Vagina (tissue), 2 donors: ENCODE data around the gene CHD6.

Experiments
- CTCF ChIP-seq, 3 experiments: fragments of 450-650 bp in 2 of 3; fragments of 200-600 bp in 1 of 3; sonication (generic) in 1 of 3; IDR thresholded peaks; one replicate each; pipeline ENCODE4 v1.5.1; 2017 to 2019; ENCODE audit warnings: antibody characterized with exemption in 3 of 3, mild to moderate bottlenecking in 2 of 3, moderate library complexity in 2 of 3
- POLR2A ChIP-seq, 2 donors: fragments of 450-650 bp; IDR thresholded peaks; one replicate each; pipeline ENCODE4 v1.6.1; 2017; ENCODE audit warnings: antibody characterized with exemption in 2 of 2, mild to moderate bottlenecking in 2 of 2, moderate library complexity in 2 of 2
- POLR2AphosphoS5 ChIP-seq, 2 donors: sonication (generic); formaldehyde crosslinking; IDR thresholded peaks; one replicate each; pipeline ENCODE4 v1.9.0; 2017; ENCODE audit warnings: antibody characterized with exemption in 2 of 2, mild to moderate bottlenecking in 2 of 2, low read depth in 1 of 2; ENCODE audit not compliant: insufficient read depth in 1 of 2

DNA sequence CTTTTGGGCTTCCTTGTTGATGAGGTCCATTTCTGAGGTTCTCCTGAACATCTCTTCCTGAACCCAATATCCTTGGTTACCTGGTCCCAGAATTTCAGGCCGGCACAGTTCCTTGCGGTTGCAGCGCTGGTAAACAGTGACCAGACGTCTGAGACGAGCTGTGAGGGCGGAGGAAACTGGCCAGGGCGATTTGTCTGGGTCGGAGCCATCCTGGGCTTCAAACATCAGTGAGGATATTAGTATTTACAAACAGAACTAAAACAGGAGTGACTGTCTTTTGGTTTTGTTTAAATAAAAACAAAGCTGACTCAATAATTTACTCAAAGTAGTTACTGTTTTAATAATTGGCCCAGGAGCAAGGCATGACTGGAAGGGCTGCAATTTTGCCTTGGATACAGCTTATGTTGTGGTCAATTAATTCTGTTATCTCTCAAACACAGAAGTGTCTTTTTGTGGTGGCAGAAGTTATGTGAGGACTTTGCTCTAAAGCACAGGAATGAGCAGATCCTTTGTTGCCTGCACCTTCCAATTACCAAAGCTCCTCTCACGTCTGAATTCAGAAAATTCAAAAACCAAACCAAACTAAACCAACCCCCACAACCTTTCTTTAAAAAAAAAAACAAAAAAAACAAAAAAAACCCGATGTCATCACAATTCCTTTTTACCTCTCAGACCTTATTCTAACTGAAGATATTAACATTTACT lies 192.8 kb downstream of the CHD6 start:
- TF ChIP-seq CTCF (IDR thresholded peaks at IDR 0.05): no peak
- TF ChIP-seq POLR2A (IDR thresholded peaks at IDR 0.05): no peak
- no peak for TF ChIP-seq POLR2AphosphoS5 (IDR thresholded peaks at IDR 0.05; ENCODE audit: insufficient read depth in 1 of 2, low read depth in 1 of 2)
